Transverse colon (tissue), 4 donors: ENCODE data around the gene RUNX1.

ENCODE experiments used
- CTCF ChIP-seq, 5 experiments: fragments of 200-600 bp in 3 of 5; fragments of 450-650 bp in 2 of 5; sonication (generic) in 3 of 5; IDR thresholded peaks; 1 replicate in 2 of 5; 2 replicates in 3 of 5; pipeline ENCODE4 v1.5.1; 2016 to 2017; ENCODE audit warnings: antibody characterized with exemption in 5 of 5, inconsistent platforms in 3 of 5, mild to moderate bottlenecking in 2 of 5, moderate library complexity in 1 of 5
- EP300 ChIP-seq: sonication (generic); formaldehyde crosslinking; IDR thresholded peaks from one replicate; pipeline ENCODE4 v1.6.1; 2017; ENCODE audit warnings: antibody characterized with exemption, low read depth
- POLR2A ChIP-seq: fragments of 450-650 bp; IDR thresholded peaks from one replicate; pipeline ENCODE4 v1.6.1; 2016; ENCODE audit warnings: antibody characterized with exemption, mild to moderate bottlenecking, moderate library complexity
- POLR2AphosphoS5 ChIP-seq, 3 donors: sonication (generic); formaldehyde crosslinking; IDR thresholded peaks; one replicate each; pipeline ENCODE4 v1.6.1; 2016; ENCODE audit warnings: antibody characterized with exemption in 3 of 3

- no peak for TF ChIP-seq EP300
- no peak for TF ChIP-seq CTCF (IDR thresholded peaks at IDR 0.05)
- no peak for TF ChIP-seq POLR2AphosphoS5 (IDR thresholded peaks at IDR 0.05)
- no peak for TF ChIP-seq POLR2A
Observed at GRCh38 chr21:35035581-35035980, 13.5 kb downstream of the RUNX1 start.
